HepG2 (cell line): Measurements from ENCODE around the gene BRD2. TPM values are rescaled to one million over a fixed set of nuclear protein-coding genes. Genes with fewer than 3 reads are reported as not detected.

Source experiments
- ARID2 ChIP-seq: sonication (generic); formaldehyde crosslinking; IDR thresholded peaks from 2 replicates; pipeline ENCODE4 v1.8.1; 2022; ENCODE audit warnings: mild to moderate bottlenecking, missing genetic modification reagents, borderline replicate concordance
- ELF1 ChIP-seq: sonication (generic); formaldehyde crosslinking; IDR thresholded peaks from 2 replicates; pipeline ENCODE4 v1.4.0; 2020; ENCODE audit warnings: missing genetic modification reagents
- HBP1 ChIP-seq: IDR thresholded peaks from 2 replicates; pipeline ENCODE4 v1.6.1; 2016; ENCODE audit warnings: low read depth, control low read depth
- HNRNPK ChIP-seq: fragments of 200-400 bp; formaldehyde crosslinking; IDR thresholded peaks from 2 replicates; pipeline ENCODE4 v1.6.1; 2018; ENCODE audit warnings: low read length, low read depth, moderate library complexity, mild to moderate bottlenecking; ENCODE audit not compliant: poor library complexity, severe bottlenecking
- KDM5A ChIP-seq: fragments of 200-600 bp; sonication (generic); IDR thresholded peaks from 2 replicates; pipeline ENCODE4 v1.7.0; 2018; ENCODE audit warnings: antibody characterized with exemption, mild to moderate bottlenecking, low read length, borderline replicate concordance
- MED13 ChIP-seq: sonication (generic); formaldehyde crosslinking; IDR thresholded peaks from 2 replicates; pipeline ENCODE4 v1.5.0; 2020; ENCODE audit warnings: missing genetic modification reagents
- NBN ChIP-seq: fragments of 450-650 bp; conservative IDR thresholded peaks from 2 replicates; pipeline ENCODE4 v1.6.1; 2017
- PAF1 ChIP-seq: IDR thresholded peaks from 2 replicates; pipeline ENCODE4 v1.6.1; 2016; ENCODE audit warnings: missing genetic modification reagents, missing compliant biosample characterization
- POLR2A ChIP-seq, 2 experiments: IDR thresholded peaks; 2 replicates each; pipeline ENCODE4 v1.6.1; 2011; ENCODE audit warnings: low read depth in 2 of 2, low read length in 2 of 2, mild to moderate bottlenecking in 1 of 2, moderate library complexity in 1 of 2; ENCODE audit not compliant: insufficient read depth in 1 of 2
- RBFOX2 ChIP-seq: fragments of 200-400 bp; formaldehyde crosslinking; IDR thresholded peaks from 2 replicates; pipeline ENCODE4 v1.6.1; 2017; ENCODE audit warnings: low read depth, mild to moderate bottlenecking, low read length
- REL ChIP-seq: sonication (generic); formaldehyde crosslinking; conservative IDR thresholded peaks from 2 replicates; pipeline ENCODE4 v1.8.0; 2022; ENCODE audit warnings: mild to moderate bottlenecking, missing genetic modification reagents, moderate library complexity
- RORA ChIP-seq: sonication (generic); formaldehyde crosslinking; IDR thresholded peaks from 2 replicates; pipeline ENCODE4 v1.5.0; 2020; ENCODE audit warnings: mild to moderate bottlenecking, missing genetic modification reagents, moderate library complexity
- SUZ12 ChIP-seq: fragments of 150-350 bp; IDR thresholded peaks from 2 replicates; pipeline ENCODE4 v1.6.1; 2014; ENCODE audit warnings: low read depth, low read length
- TP53 ChIP-seq: sonication (generic); formaldehyde crosslinking; conservative IDR thresholded peaks from 2 replicates; pipeline ENCODE4 v1.4.0; 2020; ENCODE audit warnings: missing genetic modification reagents
- TSC22D2 ChIP-seq: sonication (generic); formaldehyde crosslinking; IDR thresholded peaks from 2 replicates; pipeline ENCODE4 v1.5.1; 2020; ENCODE audit warnings: missing genetic modification reagents, mild to moderate bottlenecking, borderline replicate concordance
- ZBTB3 ChIP-seq: sonication (generic); formaldehyde crosslinking; IDR thresholded peaks from 2 replicates; pipeline ENCODE4 v1.4.0; 2020; ENCODE audit warnings: low read depth, mild to moderate bottlenecking, moderate library complexity, missing genetic modification reagents, borderline replicate concordance
- ZBTB42 ChIP-seq: sonication (generic); formaldehyde crosslinking; IDR thresholded peaks from 2 replicates; pipeline ENCODE4 v1.5.0; 2020; ENCODE audit warnings: mild to moderate bottlenecking, missing genetic modification reagents
- ZFAT ChIP-seq: sonication (generic); formaldehyde crosslinking; conservative IDR thresholded peaks from 2 replicates; pipeline ENCODE4 v1.8.1; 2023; ENCODE audit warnings: missing genetic modification reagents, inconsistent platforms
- ZFP36L1 ChIP-seq: sonication (generic); formaldehyde crosslinking; IDR thresholded peaks from 2 replicates; pipeline ENCODE4 v1.8.0; 2022; ENCODE audit warnings: mild to moderate bottlenecking, missing genetic modification reagents, moderate library complexity
- ZFP90 ChIP-seq: sonication (generic); formaldehyde crosslinking; IDR thresholded peaks from 2 replicates; pipeline ENCODE4 v1.8.0; 2022; ENCODE audit warnings: missing genetic modification reagents, mild to moderate bottlenecking, inconsistent platforms, borderline replicate concordance
- ZMYM4 ChIP-seq: sonication (generic); formaldehyde crosslinking; IDR thresholded peaks from 2 replicates; pipeline ENCODE4 v1.8.1; 2023; ENCODE audit warnings: mild to moderate bottlenecking, missing genetic modification reagents
- ZNF253 ChIP-seq: sonication (generic); formaldehyde crosslinking; IDR thresholded peaks from 2 replicates; pipeline ENCODE4 v1.8.0; 2022; ENCODE audit warnings: mild to moderate bottlenecking, missing genetic modification reagents, borderline replicate concordance
- ZNF335 ChIP-seq: sonication (generic); formaldehyde crosslinking; IDR thresholded peaks from 2 replicates; pipeline ENCODE4 v1.4.0; 2020; ENCODE audit warnings: missing genetic modification reagents
- ZNF441 ChIP-seq: sonication (generic); formaldehyde crosslinking; IDR thresholded peaks from 2 replicates; pipeline ENCODE4 v1.7.0; 2021; ENCODE audit warnings: missing genetic modification reagents, borderline replicate concordance
- ZNF557 ChIP-seq: sonication (generic); formaldehyde crosslinking; IDR thresholded peaks from 2 replicates; pipeline ENCODE4 v1.4.0; 2020; ENCODE audit warnings: missing genetic modification reagents
- ZNF569 ChIP-seq: sonication (generic); formaldehyde crosslinking; IDR thresholded peaks from 2 replicates; pipeline ENCODE4 v1.5.0; 2020; ENCODE audit warnings: mild to moderate bottlenecking, missing genetic modification reagents, moderate library complexity, borderline replicate concordance
- ZNF770 ChIP-seq: sonication (generic); formaldehyde crosslinking; IDR thresholded peaks from 2 replicates; pipeline ENCODE4 v1.5.0; 2020; ENCODE audit warnings: mild to moderate bottlenecking, missing genetic modification reagents
- ZNF782 ChIP-seq: sonication (generic); formaldehyde crosslinking; IDR thresholded peaks from 2 replicates; pipeline ENCODE4 v1.4.0; 2020; ENCODE audit warnings: missing genetic modification reagents, mild to moderate bottlenecking, borderline replicate concordance
- ZNF850 ChIP-seq: sonication (generic); formaldehyde crosslinking; conservative IDR thresholded peaks from 2 replicates; pipeline ENCODE4 v1.9.0; 2021; ENCODE audit warnings: mild to moderate bottlenecking, missing genetic modification reagents
- polyA plus RNA-seq, 8 experiments: library from polyadenylated mRNA; depleted of rRNA in 3 of 8; stranded (reverse) in 7 of 8; unstranded in 1 of 8; fragments of >200 nt; fragmentation: Illumina TruSeq in 4 of 8; extraction: Trizol in 4 of 8; gene quantifications; 2 replicates each; pipeline versions ENCODE4 v1.2.1 to v1.2.3, GENCODE V29; 2011 to 2016; ENCODE audit warnings: low read depth in 4 of 8, missing spikeins in 1 of 8, mixed read lengths in 1 of 8; ENCODE audit not compliant: insufficient read depth in 1 of 8
- total RNA-seq, 5 experiments: library from RNA; depleted of rRNA; stranded (reverse); fragments of >200 nt; fragmentation: Illumina TruSeq; extraction: Trizol; gene quantifications; 2 replicates each; pipeline ENCODE4 v1.2.3, GENCODE V29; 2016; ENCODE audit warnings: low read depth in 1 of 5

Gene BRD2
- total and polyA plus RNA-seq, 2 of the 13 experiments (the other 11 are each of a cell fraction or from before 2014, with no cell fraction given): 143 to 202 TPM

GRCh38 chr6:32973144-32974015 is 5.0 kb downstream of the BRD2 start (continued):
- no peak for TF ChIP-seq ZNF253 (CRISPR knock-in tag)
- 0 out of 2 replicates have a peak, but pooled peaks have one; percentile 20 for TF ChIP-seq ZNF335 (CRISPR knock-in tag)
- peak in 1 of 2 experiments; percentile 33; a peak in 1 of 4 replicates for TF ChIP-seq POLR2A (IDR thresholded peaks at IDR 0.05; ENCODE audit: insufficient read depth in 1 of 2, low read depth in 2 of 2, low read length in 2 of 2)
- no peak for TF ChIP-seq NBN
- TF ChIP-seq KDM5A: no peak
- 0 out of 2 replicates have a peak, but pooled peaks have one; percentile 13 for TF ChIP-seq ZMYM4 (CRISPR knock-in tag)
- TF ChIP-seq MED13 (CRISPR knock-in tag): no peak
- TF ChIP-seq TP53 (CRISPR knock-in tag): no peak
- TF ChIP-seq RORA: no peak
- 0 out of 2 replicates have a peak, but pooled peaks have one; percentile 27 for TF ChIP-seq ZNF557 (CRISPR knock-in tag)
- no peak for TF ChIP-seq SUZ12
- peak; percentile 12 for TF ChIP-seq HNRNPK
- TF ChIP-seq ZNF569 (CRISPR knock-in tag): no peak
- no peak for TF ChIP-seq ZBTB42 (CRISPR knock-in tag)
- TF ChIP-seq ELF1: no peak
- TF ChIP-seq PAF1 (CRISPR knock-in tag): peak; percentile 48; the same call in 1 of the 2 replicates
- TF ChIP-seq ZFP36L1 (CRISPR knock-in tag): 0 out of 2 replicates have a peak, but pooled peaks have one; percentile 9
- peak; percentile 66 for TF ChIP-seq RBFOX2
- TF ChIP-seq ARID2 (CRISPR knock-in tag): no peak
- no peak for TF ChIP-seq ZNF782 (CRISPR knock-in tag)
- TF ChIP-seq ZFAT: no peak
- no peak; the same call in 1 of the 2 replicates for TF ChIP-seq ZNF850 (CRISPR knock-in tag)
- TF ChIP-seq ZFP90: no peak
- TF ChIP-seq HBP1: no peak
- TF ChIP-seq ZNF441: 0 out of 2 replicates have a peak, but pooled peaks have one; percentile 7
- 0 out of 2 replicates have a peak, but pooled peaks have one; percentile 43 for TF ChIP-seq ZBTB3
- TF ChIP-seq TSC22D2: no peak
- no peak for TF ChIP-seq REL (CRISPR knock-in tag)
- TF ChIP-seq ZNF770 (CRISPR knock-in tag): no peak; the same call in 1 of the 2 replicates
